ENCODE results near the gene SLC7A1.

DNA sequence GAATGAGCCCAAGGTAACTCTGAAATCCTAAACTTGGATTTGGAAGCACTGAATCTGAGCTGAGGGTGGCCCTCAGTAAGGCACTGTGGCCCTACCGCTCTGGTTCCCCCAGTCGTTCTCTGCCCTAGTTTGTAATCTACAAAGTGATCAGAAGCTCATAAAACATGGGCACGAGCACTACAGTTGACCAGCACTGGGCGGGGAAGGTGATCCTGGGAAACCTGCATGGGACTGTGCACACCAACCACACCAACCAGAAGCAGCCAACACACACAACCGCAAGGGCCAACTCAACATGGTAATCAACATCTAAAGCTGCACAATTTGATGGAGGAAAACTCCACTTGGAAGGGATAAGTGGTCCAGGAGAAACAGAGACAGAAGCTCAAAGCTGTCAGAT lies 22.9 kb downstream of the SLC7A1 start:
- TF ChIP-seq POLR2A (IDR thresholded peaks at IDR 0.05): no peak
- TF ChIP-seq, protein P1, sequence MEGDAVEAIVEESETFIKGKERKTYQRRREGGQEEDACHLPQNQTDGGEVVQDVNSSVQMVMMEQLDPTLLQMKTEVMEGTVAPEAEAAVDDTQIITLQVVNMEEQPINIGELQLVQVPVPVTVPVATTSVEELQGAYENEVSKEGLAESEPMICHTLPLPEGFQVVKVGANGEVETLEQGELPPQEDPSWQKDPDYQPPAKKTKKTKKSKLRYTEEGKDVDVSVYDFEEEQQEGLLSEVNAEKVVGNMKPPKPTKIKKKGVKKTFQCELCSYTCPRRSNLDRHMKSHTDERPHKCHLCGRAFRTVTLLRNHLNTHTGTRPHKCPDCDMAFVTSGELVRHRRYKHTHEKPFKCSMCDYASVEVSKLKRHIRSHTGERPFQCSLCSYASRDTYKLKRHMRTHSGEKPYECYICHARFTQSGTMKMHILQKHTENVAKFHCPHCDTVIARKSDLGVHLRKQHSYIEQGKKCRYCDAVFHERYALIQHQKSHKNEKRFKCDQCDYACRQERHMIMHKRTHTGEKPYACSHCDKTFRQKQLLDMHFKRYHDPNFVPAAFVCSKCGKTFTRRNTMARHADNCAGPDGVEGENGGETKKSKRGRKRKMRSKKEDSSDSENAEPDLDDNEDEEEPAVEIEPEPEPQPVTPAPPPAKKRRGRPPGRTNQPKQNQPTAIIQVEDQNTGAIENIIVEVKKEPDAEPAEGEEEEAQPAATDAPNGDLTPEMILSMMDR (IDR thresholded peaks at IDR 0.05 in 4 of 5, conservative IDR thresholded peaks at IDR 0.05 in 1 of 5): no peak
